AG09309 (cell line): ENCODE results near the gene CHAF1A.

Experiments
- DNase-seq: peaks from one replicate; pipeline ENCODE4 v3.0.0-alpha.2; 2010; ENCODE audit warnings: low read depth
- H3K4me3 ChIP-seq: 2 replicates; pipeline ENCODE4 v1.5.1; 2011; ENCODE audit warnings: mild to moderate bottlenecking, low read depth, low read length, moderate library complexity; ENCODE audit not compliant: control insufficient read depth
- CTCF ChIP-seq: IDR thresholded peaks from 2 replicates; pipeline ENCODE4 v1.5.1; 2011; ENCODE audit warnings: mild to moderate bottlenecking, low read depth, low read length, inconsistent platforms; ENCODE audit not compliant: insufficient read depth, control insufficient read depth; ENCODE audit errors: missing control alignments

CHAF1A gene

GRCh38 chr19:4402171-4403004, at the start of gene CHAF1A:
Gene CHAF1A, plus strand, starts transcription at chr19:4402640. Its CDS starts 123 bp downstream, at chr19:4402763.
- H3K4me3 ChIP-seq = peak within 1 kb of the TSS; percentile 81
- DNase-seq = peak; percentile 100
- no peak for TF ChIP-seq CTCF

- H3K4me3 ChIP-seq = no peak overlapping the region
- DNase-seq = no peak
- TF ChIP-seq CTCF = peak; percentile 93
Measured at GRCh38 chr19:4352701-4353121, 49.7 kb upstream of the CHAF1A start.

- no peak for DNase-seq
- H3K4me3 ChIP-seq = no peak overlapping the region
- no peak for TF ChIP-seq CTCF
Measured at GRCh38 chr19:4354282-4354681, 48.2 kb upstream of the CHAF1A start.

- H3K4me3 ChIP-seq = no peak overlapping the region
- no peak for TF ChIP-seq CTCF
- no peak for DNase-seq
Measured at GRCh38 chr19:4354897-4355296, 47.5 kb upstream of the CHAF1A start.

GRCh38 chr19:4357095-4357797, 45.2 kb upstream of the CHAF1A start:
- DNase-seq = no peak
- no peak overlapping the region for H3K4me3 ChIP-seq
- no peak for TF ChIP-seq CTCF

- H3K4me3 ChIP-seq = no peak overlapping the region
- TF ChIP-seq CTCF = no peak
- no peak for DNase-seq
Measured at GRCh38 chr19:4357921-4358326, 44.5 kb upstream of the CHAF1A start.
